MM.1S (cell line): Measurements from ENCODE around the gene RNASE8.

Experiments used
- DNase-seq: peaks from one replicate; pipeline ENCODE4 v3.0.0-alpha.2; 2015
- H2AFZ ChIP-seq: fragments of 300-600 bp; sonication (generic); 2 replicates; pipeline ENCODE4 v1.6.0; 2016; ENCODE audit warnings: antibody characterized with exemption, low read length
- H3F3A ChIP-seq: fragments of 300-600 bp; sonication (generic); 2 replicates; pipeline ENCODE4 v1.6.1; 2016; ENCODE audit warnings: mild to moderate bottlenecking, antibody characterized with exemption, low read length, moderate library complexity, mixed read lengths; ENCODE audit not compliant: insufficient read depth
- H3K27ac ChIP-seq: fragments of 300-600 bp; sonication (generic); 2 replicates; pipeline ENCODE4 v1.5.1; 2016; ENCODE audit warnings: mild to moderate bottlenecking, low read length
- H3K27me3 ChIP-seq: fragments of 300-600 bp; sonication (generic); replicated peaks from 2 replicates; pipeline ENCODE4 v1.6.0; 2016; ENCODE audit warnings: low read length; ENCODE audit not compliant: insufficient read depth
- H3K36me3 ChIP-seq: fragments of 300-600 bp; sonication (generic); replicated peaks from 2 replicates; pipeline ENCODE4 v1.6.1; 2016; ENCODE audit warnings: mild to moderate bottlenecking, low read length, mixed read lengths; ENCODE audit not compliant: insufficient read depth
- H3K4me1 ChIP-seq: fragments of 300-600 bp; sonication (generic); 2 replicates; pipeline ENCODE4 v1.6.1; 2016; ENCODE audit warnings: low read length, mixed read lengths
- H3K4me2 ChIP-seq: fragments of 300-600 bp; sonication (generic); 2 replicates; pipeline ENCODE4 v1.6.0; 2016; ENCODE audit warnings: low read depth, low read length
- H3K4me3 ChIP-seq: fragments of 300-600 bp; sonication (generic); 2 replicates; pipeline ENCODE4 v1.5.1; 2016; ENCODE audit warnings: low read length, mixed read lengths
- H3K79me2 ChIP-seq: fragments of 300-600 bp; sonication (generic); 2 replicates; pipeline ENCODE4 v1.6.1; 2016; ENCODE audit warnings: mixed run types, low read length, mixed read lengths
- H3K9ac ChIP-seq: fragments of 300-600 bp; sonication (generic); 2 replicates; pipeline ENCODE4 v1.6.1; 2016; ENCODE audit warnings: low read length, mixed read lengths
- H3K9me2 ChIP-seq: fragments of 300-600 bp; sonication (generic); replicated peaks from 2 replicates; pipeline ENCODE4 v1.6.1; 2016; ENCODE audit warnings: mild to moderate bottlenecking, low read length, mixed read lengths; ENCODE audit not compliant: insufficient read depth
- H3K9me3 ChIP-seq: fragments of 300-600 bp; sonication (generic); replicated peaks from 2 replicates; pipeline ENCODE4 v1.6.1; 2016; ENCODE audit warnings: mild to moderate bottlenecking, low read length, mixed read lengths; ENCODE audit not compliant: insufficient read depth
- H4K20me1 ChIP-seq: fragments of 300-600 bp; sonication (generic); 2 replicates; pipeline ENCODE4 v1.6.1; 2016; ENCODE audit warnings: mild to moderate bottlenecking, low read length, moderate library complexity, mixed read lengths; ENCODE audit not compliant: insufficient read depth
- EZH2 ChIP-seq: fragments of 300-600 bp; sonication (generic); optimal IDR thresholded peaks from 2 replicates; pipeline ENCODE3; 2017; ENCODE audit warnings: low read depth, mild to moderate bottlenecking, antibody characterized with exemption, low read length, mixed read lengths
- EZH2phosphoT487 ChIP-seq: fragments of 300-600 bp; sonication (generic); IDR thresholded peaks from 2 replicates; pipeline ENCODE4 v1.6.1; 2018; ENCODE audit warnings: antibody characterized with exemption, low read length
- TF ChIP-seq, protein P1 (sequence below): fragments of 300-600 bp; sonication (generic); IDR thresholded peaks from 2 replicates; pipeline ENCODE4 v1.5.1; 2016; ENCODE audit warnings: antibody characterized with exemption, low read length, mixed read lengths

The RNASE8 gene

DNA sequence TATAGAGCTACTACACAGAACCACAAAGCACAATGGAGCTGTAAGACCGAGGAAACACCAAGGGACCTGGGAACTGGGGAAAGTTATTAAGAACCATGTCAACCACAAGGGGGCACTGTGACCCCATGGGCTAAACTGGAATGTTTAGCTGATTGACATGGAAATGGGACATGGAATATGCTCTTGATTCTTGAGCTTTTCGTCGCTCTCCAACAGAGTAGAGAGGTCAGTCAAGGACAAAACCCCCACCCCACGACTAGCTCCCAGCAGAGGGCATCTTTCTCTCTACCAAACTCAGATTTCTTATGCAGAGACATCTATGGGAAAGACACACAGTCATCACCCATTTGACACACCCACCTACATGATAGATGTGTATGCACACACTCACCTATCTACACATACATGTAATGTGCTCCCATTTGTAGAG lies 42.8 kb upstream of the RNASE8 start:
- Histone ChIP-seq H3K36me3 (no peaks in the 10 kb centered on the region), H3F3A (no peaks in the 10 kb centered on the region), H3K9me2 (no peaks in the 10 kb centered on the region), H4K20me1 (no peaks in the 10 kb centered on the region), H3K4me3 (no peak overlapping the region), H3K9me3 (no peaks in the 10 kb centered on the region), H3K4me1 (no peaks in the 10 kb centered on the region), H2AFZ (no peak overlapping the region), H3K27ac (no peak overlapping the region), H3K9ac (no peak overlapping the region), H3K27me3 (no peaks in the 10 kb centered on the region), H3K79me2 (no peaks in the 10 kb centered on the region), H3K4me2 (no peak overlapping the region)
- TF ChIP-seq, protein P1, sequence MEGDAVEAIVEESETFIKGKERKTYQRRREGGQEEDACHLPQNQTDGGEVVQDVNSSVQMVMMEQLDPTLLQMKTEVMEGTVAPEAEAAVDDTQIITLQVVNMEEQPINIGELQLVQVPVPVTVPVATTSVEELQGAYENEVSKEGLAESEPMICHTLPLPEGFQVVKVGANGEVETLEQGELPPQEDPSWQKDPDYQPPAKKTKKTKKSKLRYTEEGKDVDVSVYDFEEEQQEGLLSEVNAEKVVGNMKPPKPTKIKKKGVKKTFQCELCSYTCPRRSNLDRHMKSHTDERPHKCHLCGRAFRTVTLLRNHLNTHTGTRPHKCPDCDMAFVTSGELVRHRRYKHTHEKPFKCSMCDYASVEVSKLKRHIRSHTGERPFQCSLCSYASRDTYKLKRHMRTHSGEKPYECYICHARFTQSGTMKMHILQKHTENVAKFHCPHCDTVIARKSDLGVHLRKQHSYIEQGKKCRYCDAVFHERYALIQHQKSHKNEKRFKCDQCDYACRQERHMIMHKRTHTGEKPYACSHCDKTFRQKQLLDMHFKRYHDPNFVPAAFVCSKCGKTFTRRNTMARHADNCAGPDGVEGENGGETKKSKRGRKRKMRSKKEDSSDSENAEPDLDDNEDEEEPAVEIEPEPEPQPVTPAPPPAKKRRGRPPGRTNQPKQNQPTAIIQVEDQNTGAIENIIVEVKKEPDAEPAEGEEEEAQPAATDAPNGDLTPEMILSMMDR = peak; percentile 70
- no peak for TF ChIP-seq EZH2phosphoT487
- TF ChIP-seq EZH2 = no peak
- peak; percentile 53 for DNase-seq

DNA sequence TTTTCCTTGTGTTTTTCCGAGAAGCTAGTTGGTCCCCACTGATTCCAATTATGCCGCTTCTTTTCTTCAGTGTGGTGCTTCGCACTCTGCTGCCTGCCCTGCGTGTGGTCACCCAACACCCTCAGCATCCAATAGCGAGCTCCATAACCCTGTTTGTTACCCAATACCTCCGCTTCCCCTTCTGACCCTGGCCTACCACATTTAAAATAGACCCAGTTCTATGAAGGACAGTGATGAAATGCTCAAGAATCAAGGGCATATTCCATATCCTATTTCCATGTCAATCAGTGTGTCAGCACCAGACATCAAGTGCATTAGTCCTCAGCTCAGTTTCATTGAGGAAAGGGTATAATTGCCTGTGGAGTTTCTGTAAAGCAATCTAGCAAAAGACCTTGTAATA lies 42.3 kb upstream of the RNASE8 start:
- H4K20me1 ChIP-seq = no peaks in the 10 kb centered on the region
- no peaks in the 10 kb centered on the region for H3K36me3 ChIP-seq
- no peak overlapping the region for H3K9ac ChIP-seq
- H3K9me3 ChIP-seq = no peaks in the 10 kb centered on the region
- no peak overlapping the region for H3K4me2 ChIP-seq
- H3K4me1 ChIP-seq = no peaks in the 10 kb centered on the region
- no peak overlapping the region for H2AFZ ChIP-seq
- no peaks in the 10 kb centered on the region for H3K27me3 ChIP-seq
- no peaks in the 10 kb centered on the region for H3F3A ChIP-seq
- H3K79me2 ChIP-seq = no peaks in the 10 kb centered on the region
- DNase-seq = no peak
- TF ChIP-seq, protein P1 = no peak
- TF ChIP-seq EZH2phosphoT487 = no peak
- no peak for TF ChIP-seq EZH2
- H3K27ac ChIP-seq = no peak overlapping the region
- H3K9me2 ChIP-seq = no peaks in the 10 kb centered on the region
- no peak overlapping the region for H3K4me3 ChIP-seq

DNA sequence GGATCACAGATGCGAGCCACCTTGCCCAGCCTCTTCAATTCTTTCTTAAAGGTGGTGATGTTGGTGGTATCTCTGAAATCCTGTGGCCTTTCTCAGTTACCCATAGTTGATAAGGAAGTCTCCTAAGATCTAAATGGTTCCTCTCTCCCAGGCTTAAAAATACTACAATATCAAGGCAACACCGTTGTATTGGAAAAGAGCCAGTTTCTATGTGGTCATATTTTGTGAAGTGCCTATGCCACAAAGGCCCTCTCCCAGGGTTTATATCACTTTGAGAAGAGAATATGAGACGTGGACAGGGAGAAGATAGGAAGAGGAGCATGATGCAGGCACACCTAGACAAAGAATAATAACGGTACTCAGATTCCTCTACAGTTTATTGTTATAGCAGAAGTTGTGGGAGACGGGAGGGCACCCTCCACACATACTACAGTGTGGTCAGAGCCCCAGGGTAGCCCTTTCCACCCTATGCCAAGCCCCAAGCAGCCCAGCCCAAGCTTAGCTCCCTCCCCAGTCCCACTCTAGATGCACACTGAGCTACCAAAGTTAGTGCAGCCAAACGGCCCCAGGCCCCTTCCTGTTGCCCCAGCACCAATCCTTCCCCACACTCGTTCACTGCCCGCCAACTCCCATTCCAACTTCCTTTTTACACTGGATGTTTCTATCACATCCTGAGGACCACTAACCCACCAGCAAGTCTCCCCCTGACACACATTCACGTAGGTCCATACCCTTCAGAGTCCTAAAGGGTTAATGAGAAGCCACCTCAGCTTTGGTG lies 41.0 kb upstream of the RNASE8 start:
- Histone ChIP-seq H3K4me1 (no peaks in the 10 kb centered on the region), H2AFZ (no peak overlapping the region), H3K4me2 (no peak overlapping the region), H3K9ac (no peak overlapping the region), H3K79me2 (no peaks in the 10 kb centered on the region), H3F3A (no peaks in the 10 kb centered on the region), H3K36me3 (no peaks in the 10 kb centered on the region), H3K27me3 (no peaks in the 10 kb centered on the region), H3K4me3 (no peak overlapping the region), H3K27ac (no peak overlapping the region), H4K20me1 (no peaks in the 10 kb centered on the region), H3K9me3 (no peaks in the 10 kb centered on the region), H3K9me2 (no peaks in the 10 kb centered on the region)
- DNase-seq = no peak
- TF ChIP-seq, protein P1 = no peak
- TF ChIP-seq EZH2 = no peak
- TF ChIP-seq EZH2phosphoT487 = no peak
